SK-N-SH (cell line): Measurements from ENCODE around the gene FAM120B. TPM values are rescaled to one million over a fixed set of nuclear protein-coding genes. Genes with fewer than 3 reads are reported as not detected.

Experiments
- CTCF ChIA-PET: fragments of 300-600, 350-600 bp; formaldehyde crosslinking; extraction: SDS; loops from one replicate; lab custom pipeline; 2021; lab: Yijun Ruan, JAX
- POLR2A ChIA-PET: fragments of 350-600 bp; sonication (Branson Sonifier 250); formaldehyde crosslinking; extraction: SDS; loops from one replicate; lab custom pipeline; 2020; ENCODE audit warnings: antibody characterized with exemption, inconsistent platforms; lab: Yijun Ruan, JAX
- DNase-seq: peaks from one replicate; pipeline ENCODE4 v3.0.0; 2012
- H2AFZ ChIP-seq: fragments of 200-600 bp; sonication (generic); 2 replicates; pipeline ENCODE4 v1.8.1; 2016; ENCODE audit warnings: antibody characterized with exemption, mild to moderate bottlenecking, low read depth
- H3F3A ChIP-seq: fragments of 200-600 bp; sonication (generic); replicated peaks from 2 replicates; pipeline ENCODE3; 2016; ENCODE audit warnings: antibody characterized with exemption, mild to moderate bottlenecking; ENCODE audit not compliant: insufficient read depth
- H3K27ac ChIP-seq, 2 experiments: fragments of 200-500 bp in 1 of 2; fragments of 200-600 bp in 1 of 2; sonication (Bioruptor generic) in 1 of 2; sonication (generic), shearing (Covaris generic) in 1 of 2; 2 replicates each; pipeline versions ENCODE4 v1.5.1 to v1.6.1; 2014 to 2016; ENCODE audit warnings: low read depth in 2 of 2, inconsistent platforms in 1 of 2, low read length in 1 of 2, mild to moderate bottlenecking in 1 of 2, mixed read lengths in 1 of 2
- H3K27me3 ChIP-seq: fragments of 200-600 bp; sonication (generic), shearing (Covaris generic); 2 replicates; pipeline ENCODE4 v1.6.1; 2016; ENCODE audit warnings: mixed run types; ENCODE audit not compliant: insufficient read depth
- H3K36me3 ChIP-seq, 2 experiments: fragments of 200-500 bp in 1 of 2; fragments of 200-600 bp in 1 of 2; sonication (Bioruptor generic) in 1 of 2; sonication (generic) in 1 of 2; replicated peaks in 1 of 2; 2 replicates each; pipeline versions ENCODE3 to v1.5.1; 2014 to 2016; ENCODE audit warnings: low read length in 1 of 2, mild to moderate bottlenecking in 1 of 2; ENCODE audit not compliant: insufficient read depth in 2 of 2, control insufficient read depth in 1 of 2
- H3K4me1 ChIP-seq, 2 experiments: fragments of 200-500 bp in 1 of 2; fragments of 200-600 bp in 1 of 2; sonication (Bioruptor generic) in 1 of 2; sonication (generic), shearing (Covaris generic) in 1 of 2; 2 replicates each; pipeline versions ENCODE4 v1.5.1 to v1.6.1; 2014 to 2016; ENCODE audit warnings: low read depth in 1 of 2, low read length in 1 of 2, mixed run types in 1 of 2; ENCODE audit not compliant: insufficient read depth in 2 of 2, control insufficient read depth in 1 of 2
- H3K4me2 ChIP-seq: fragments of 200-600 bp; sonication (generic), shearing (Covaris generic); 2 replicates; pipeline ENCODE4 v1.6.1; 2017; ENCODE audit warnings: mixed run types
- H3K4me3 ChIP-seq, 2 experiments: fragments of 200-500 bp in 1 of 2; fragments of 200-600 bp in 1 of 2; sonication (Bioruptor generic) in 1 of 2; sonication (generic), shearing (Covaris generic) in 1 of 2; 2 replicates each; pipeline versions ENCODE4 v1.5.1 to v1.8.1; 2014 to 2016; ENCODE audit warnings: low read depth in 2 of 2, inconsistent platforms in 1 of 2, low read length in 1 of 2, mild to moderate bottlenecking in 1 of 2, mixed read lengths in 1 of 2, moderate library complexity in 1 of 2
- H3K79me2 ChIP-seq: fragments of 200-600 bp; sonication (generic); 2 replicates; pipeline ENCODE4 v1.8.1; 2017; ENCODE audit warnings: mild to moderate bottlenecking; ENCODE audit not compliant: insufficient read depth
- H3K9ac ChIP-seq: fragments of 200-600 bp; sonication (generic); 2 replicates; pipeline ENCODE4 v1.6.1; 2017; ENCODE audit warnings: mixed run types
- H3K9me2 ChIP-seq: fragments of 200-600 bp; sonication (generic); 2 replicates; pipeline ENCODE4 v1.6.1; 2017; ENCODE audit warnings: mixed run types
- H3K9me3 ChIP-seq: fragments of 200-600 bp; sonication (generic); 2 replicates; pipeline ENCODE4 v1.6.1; 2017; ENCODE audit warnings: mixed run types, mild to moderate bottlenecking, moderate library complexity
- H4K20me1 ChIP-seq: fragments of 200-600 bp; sonication (generic); 2 replicates; pipeline ENCODE4 v1.6.1; 2017; ENCODE audit warnings: mild to moderate bottlenecking, mixed run types; ENCODE audit not compliant: insufficient read depth
- CHD2 ChIP-seq: fragments of 150-350 bp; IDR thresholded peaks from 2 replicates; pipeline ENCODE4 v1.6.1; 2018; ENCODE audit warnings: low read length; ENCODE audit not compliant: partially characterized antibody
- FOXM1 ChIP-seq: IDR thresholded peaks from 2 replicates; pipeline ENCODE4 v1.4.0; 2012; ENCODE audit warnings: low read depth, mild to moderate bottlenecking
- JUND ChIP-seq: IDR thresholded peaks from 2 replicates; pipeline ENCODE4 v1.4.0; 2012
- MAX ChIP-seq: IDR thresholded peaks from 2 replicates; pipeline ENCODE4 v1.4.0; 2012; ENCODE audit warnings: low read depth
- MEF2A ChIP-seq: IDR thresholded peaks from 2 replicates; pipeline ENCODE4 v1.4.0; 2012; ENCODE audit warnings: low read depth, borderline replicate concordance
- NFIC ChIP-seq: IDR thresholded peaks from 2 replicates; pipeline ENCODE4 v1.4.0; 2012; ENCODE audit warnings: borderline replicate concordance
- NRF1 ChIP-seq: IDR thresholded peaks from 2 replicates; pipeline ENCODE4 v1.6.1; 2012; ENCODE audit warnings: low read depth, mild to moderate bottlenecking, low read length
- RCOR1 ChIP-seq: fragments of 150-350 bp; IDR thresholded peaks from 2 replicates; pipeline ENCODE4 v1.6.1; 2017; ENCODE audit warnings: antibody characterized with exemption, low read length
- TAF1 ChIP-seq: IDR thresholded peaks from 2 replicates; pipeline ENCODE4 v1.6.1; 2012; ENCODE audit warnings: low read depth, mild to moderate bottlenecking, low read length, moderate library complexity, borderline replicate concordance
- TEAD4 ChIP-seq: IDR thresholded peaks from 2 replicates; pipeline ENCODE4 v1.4.0; 2012; ENCODE audit warnings: mild to moderate bottlenecking, borderline replicate concordance; ENCODE audit not compliant: insufficient read depth
- YY1 ChIP-seq: IDR thresholded peaks from 2 replicates; pipeline ENCODE4 v1.4.0; 2012; ENCODE audit warnings: low read depth, mild to moderate bottlenecking
- ZBTB33 ChIP-seq: IDR thresholded peaks from 2 replicates; pipeline ENCODE4 v1.4.0; 2012; ENCODE audit warnings: low read depth, borderline replicate concordance
- WGBS: methylation state at CpG from one replicate; pipeline ENCODE4 v1.1.6; 2017; ENCODE audit warnings: low lambda C conversion rate; 5-methylcytosine and 5-hydroxymethylcytosine counted together
- polyA plus RNA-seq, 3 experiments: library from polyadenylated mRNA; depleted of rRNA; stranded (reverse); fragments of >200 nt; gene quantifications; 2 replicates each; pipeline ENCODE4 v1.2.3, GENCODE V29; 2012
- TF ChIP-seq, protein P1 (sequence below): fragments of 150-350 bp; IDR thresholded peaks from 2 replicates; pipeline ENCODE4 v1.6.1; 2017; ENCODE audit warnings: antibody characterized with exemption, low read length, low read depth, borderline replicate concordance
- TF ChIP-seq, protein P2 (sequence below): IDR thresholded peaks from 2 replicates; pipeline ENCODE4 v1.6.1; 2012; ENCODE audit warnings: mild to moderate bottlenecking, low read depth, low read length, moderate library complexity
- TF ChIP-seq, protein P3 (sequence below): fragments of 200-600 bp; sonication (generic); IDR thresholded peaks from 2 replicates; pipeline ENCODE4 v1.6.1; 2017; ENCODE audit warnings: antibody characterized with exemption, mild to moderate bottlenecking, moderate library complexity

Gene FAM120B
- polyA plus RNA-seq, 1 of the 3 experiments (the other 2 are of a cell fraction), result 7.7 TPM

- Histone ChIP-seq H3K79me2 (peaks cover 6% of the 10 kb centered on the region; the same call in 1 of the 2 replicates), H3K27ac (no peak overlapping the region), H2AFZ (no peak overlapping the region), H3F3A (peaks cover 3% of the 10 kb centered on the region), H4K20me1 (no peaks in the 10 kb centered on the region), H3K36me3 (no peaks in the 10 kb centered on the region), H3K9me2 (no peaks in the 10 kb centered on the region), H3K9ac (no peak overlapping the region), H3K4me2 (no peak overlapping the region), H3K9me3 (no peaks in the 10 kb centered on the region), H3K4me1 (peaks cover 0 to 7% of the 10 kb centered on the region in 2 experiments; a peak in 3 of 4 replicates), H3K4me3 (no peak overlapping the region), H3K27me3 (peaks cover 18% of the 10 kb centered on the region)
- DNase-seq, result no peak
- WGBS, result no CpG with 5 or more reads among the region's 1 CpG
- ChIA-PET CTCF (interaction anchor here (1.2 to 2.3 kb wide), 2 partner anchors 216 to 469 kb away, joined by 3 to 8 read pairs; no protein-coding TSS in a partner anchor), POLR2A (no interaction called here)
- TF ChIP-seq FOXM1, result no peak
- no peak for TF ChIP-seq RCOR1
- no peak for TF ChIP-seq TEAD4
- TF ChIP-seq, protein P1, sequence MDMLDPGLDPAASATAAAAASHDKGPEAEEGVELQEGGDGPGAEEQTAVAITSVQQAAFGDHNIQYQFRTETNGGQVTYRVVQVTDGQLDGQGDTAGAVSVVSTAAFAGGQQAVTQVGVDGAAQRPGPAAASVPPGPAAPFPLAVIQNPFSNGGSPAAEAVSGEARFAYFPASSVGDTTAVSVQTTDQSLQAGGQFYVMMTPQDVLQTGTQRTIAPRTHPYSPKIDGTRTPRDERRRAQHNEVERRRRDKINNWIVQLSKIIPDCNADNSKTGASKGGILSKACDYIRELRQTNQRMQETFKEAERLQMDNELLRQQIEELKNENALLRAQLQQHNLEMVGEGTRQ, result no peak
- no peak for TF ChIP-seq ZBTB33
- no peak for TF ChIP-seq YY1
- TF ChIP-seq MEF2A, result no peak
- TF ChIP-seq JUND, result no peak
- TF ChIP-seq NFIC, result no peak
- no peak for TF ChIP-seq TAF1
- no peak for TF ChIP-seq MAX
- TF ChIP-seq, protein P2, sequence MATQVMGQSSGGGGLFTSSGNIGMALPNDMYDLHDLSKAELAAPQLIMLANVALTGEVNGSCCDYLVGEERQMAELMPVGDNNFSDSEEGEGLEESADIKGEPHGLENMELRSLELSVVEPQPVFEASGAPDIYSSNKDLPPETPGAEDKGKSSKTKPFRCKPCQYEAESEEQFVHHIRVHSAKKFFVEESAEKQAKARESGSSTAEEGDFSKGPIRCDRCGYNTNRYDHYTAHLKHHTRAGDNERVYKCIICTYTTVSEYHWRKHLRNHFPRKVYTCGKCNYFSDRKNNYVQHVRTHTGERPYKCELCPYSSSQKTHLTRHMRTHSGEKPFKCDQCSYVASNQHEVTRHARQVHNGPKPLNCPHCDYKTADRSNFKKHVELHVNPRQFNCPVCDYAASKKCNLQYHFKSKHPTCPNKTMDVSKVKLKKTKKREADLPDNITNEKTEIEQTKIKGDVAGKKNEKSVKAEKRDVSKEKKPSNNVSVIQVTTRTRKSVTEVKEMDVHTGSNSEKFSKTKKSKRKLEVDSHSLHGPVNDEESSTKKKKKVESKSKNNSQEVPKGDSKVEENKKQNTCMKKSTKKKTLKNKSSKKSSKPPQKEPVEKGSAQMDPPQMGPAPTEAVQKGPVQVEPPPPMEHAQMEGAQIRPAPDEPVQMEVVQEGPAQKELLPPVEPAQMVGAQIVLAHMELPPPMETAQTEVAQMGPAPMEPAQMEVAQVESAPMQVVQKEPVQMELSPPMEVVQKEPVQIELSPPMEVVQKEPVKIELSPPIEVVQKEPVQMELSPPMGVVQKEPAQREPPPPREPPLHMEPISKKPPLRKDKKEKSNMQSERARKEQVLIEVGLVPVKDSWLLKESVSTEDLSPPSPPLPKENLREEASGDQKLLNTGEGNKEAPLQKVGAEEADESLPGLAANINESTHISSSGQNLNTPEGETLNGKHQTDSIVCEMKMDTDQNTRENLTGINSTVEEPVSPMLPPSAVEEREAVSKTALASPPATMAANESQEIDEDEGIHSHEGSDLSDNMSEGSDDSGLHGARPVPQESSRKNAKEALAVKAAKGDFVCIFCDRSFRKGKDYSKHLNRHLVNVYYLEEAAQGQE, result no peak
- TF ChIP-seq NRF1, result no peak
- TF ChIP-seq, protein P3, sequence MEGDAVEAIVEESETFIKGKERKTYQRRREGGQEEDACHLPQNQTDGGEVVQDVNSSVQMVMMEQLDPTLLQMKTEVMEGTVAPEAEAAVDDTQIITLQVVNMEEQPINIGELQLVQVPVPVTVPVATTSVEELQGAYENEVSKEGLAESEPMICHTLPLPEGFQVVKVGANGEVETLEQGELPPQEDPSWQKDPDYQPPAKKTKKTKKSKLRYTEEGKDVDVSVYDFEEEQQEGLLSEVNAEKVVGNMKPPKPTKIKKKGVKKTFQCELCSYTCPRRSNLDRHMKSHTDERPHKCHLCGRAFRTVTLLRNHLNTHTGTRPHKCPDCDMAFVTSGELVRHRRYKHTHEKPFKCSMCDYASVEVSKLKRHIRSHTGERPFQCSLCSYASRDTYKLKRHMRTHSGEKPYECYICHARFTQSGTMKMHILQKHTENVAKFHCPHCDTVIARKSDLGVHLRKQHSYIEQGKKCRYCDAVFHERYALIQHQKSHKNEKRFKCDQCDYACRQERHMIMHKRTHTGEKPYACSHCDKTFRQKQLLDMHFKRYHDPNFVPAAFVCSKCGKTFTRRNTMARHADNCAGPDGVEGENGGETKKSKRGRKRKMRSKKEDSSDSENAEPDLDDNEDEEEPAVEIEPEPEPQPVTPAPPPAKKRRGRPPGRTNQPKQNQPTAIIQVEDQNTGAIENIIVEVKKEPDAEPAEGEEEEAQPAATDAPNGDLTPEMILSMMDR, result no peak
- TF ChIP-seq CHD2, result no peak
These were observed 5.4 kb upstream of the FAM120B start for GRCh38 chr6:170301184-170301583.
